ENCODE results near the gene BET1. TPM values are rescaled to one million over a fixed set of nuclear protein-coding genes. Genes with fewer than 3 reads are reported as not detected.

BET1 gene
- total and polyA plus RNA-seq, 2 of the 8 experiments (the other 6 are each of a cell fraction or from before 2014, with no cell fraction given), result 20.6 to 31.7 TPM

- TF ChIP-seq HDAC6 (IDR thresholded peaks at IDR 0.05; ENCODE audit: low read depth, low read length) (no peak), SUZ12 (IDR thresholded peaks at IDR 0.05; ENCODE audit: low read length) (no peak), EZH2 (IDR thresholded peaks at IDR 0.05; ENCODE audit: low read depth, low read length, severe bottlenecking) (no peak), PHF8 (conservative IDR thresholded peaks at IDR 0.05; ENCODE audit: low read depth, low read length) (peak; percentile 88), KDM5A (IDR thresholded peaks at IDR 0.05; ENCODE audit: low read length) (peak; percentile 74; the same call in 1 of the 2 replicates), ATF2 (IDR thresholded peaks at IDR 0.05; ENCODE audit: low read length) (peak; percentile 15; the same call in 1 of the 2 replicates), RXRA (IDR thresholded peaks at IDR 0.05; ENCODE audit: insufficient read depth, low read depth, low read length) (no peak), SIRT6 (IDR thresholded peaks at IDR 0.05; ENCODE audit: low read length) (no peak), CHD1 (IDR thresholded peaks at IDR 0.05; ENCODE audit: low read depth, low read length) (no peak)
Measured at GRCh38 chr7:94004024-94004951, at the start of gene BET1 (continued).
